KOPT-K1 (cell line): ENCODE measurements around the gene AIF1L.

Source experiments
- H3K27ac ChIP-seq: fragments of 200-600 bp; sonication (generic); 2 replicates; pipeline ENCODE4 v1.5.1; 2016; ENCODE audit warnings: antibody characterized with exemption, mild to moderate bottlenecking, low read depth, low read length; ENCODE audit not compliant: poor library complexity, severe bottlenecking
- H3K36me3 ChIP-seq: fragments of 200-600 bp; sonication (generic); 2 replicates; pipeline ENCODE4 v1.5.1; 2017; ENCODE audit warnings: antibody characterized with exemption, mild to moderate bottlenecking, low read length, moderate library complexity; ENCODE audit not compliant: insufficient read depth
- H3K9me3 ChIP-seq: fragments of 200-600 bp; sonication (generic); 2 replicates; pipeline ENCODE4 v1.5.1; 2017; ENCODE audit warnings: antibody characterized with exemption, low read length, mild to moderate bottlenecking; ENCODE audit not compliant: insufficient read depth, poor library complexity, severe bottlenecking

The AIF1L gene

GRCh38 chr9:131096269-131097125, at the start of gene AIF1L:
Gene AIF1L (plus strand): TSS chr9:131096531. CDS start chr9:131096630, 99 bp downstream.
- Histone ChIP-seq H3K36me3 (no peaks in the 10 kb centered on the region), H3K27ac (no peak within 1 kb of the TSS), H3K9me3 (no peaks in the 10 kb centered on the region)

- no peaks in the 10 kb centered on the region for H3K36me3 ChIP-seq
- no peak overlapping the region for H3K27ac ChIP-seq
- no peaks in the 10 kb centered on the region for H3K9me3 ChIP-seq
These were observed 49.6 kb upstream of the AIF1L start for GRCh38 chr9:131046581-131047202.

GRCh38 chr9:131048332-131048731, 48.0 kb upstream of the AIF1L start:
- H3K36me3 ChIP-seq: no peaks in the 10 kb centered on the region
- no peaks in the 10 kb centered on the region for H3K9me3 ChIP-seq
- H3K27ac ChIP-seq: no peak overlapping the region

GRCh38 chr9:131048820-131049219, 47.5 kb upstream of the AIF1L start:
- Histone ChIP-seq H3K36me3 (no peaks in the 10 kb centered on the region), H3K9me3 (no peaks in the 10 kb centered on the region), H3K27ac (no peak overlapping the region)

- Histone ChIP-seq H3K9me3 (no peaks in the 10 kb centered on the region), H3K36me3 (no peaks in the 10 kb centered on the region), H3K27ac (no peak overlapping the region)
These were observed 46.3 kb upstream of the AIF1L start for GRCh38 chr9:131049829-131050715.

GRCh38 chr9:131050831-131051230, 45.5 kb upstream of the AIF1L start:
- Histone ChIP-seq H3K36me3 (no peaks in the 10 kb centered on the region), H3K9me3 (no peaks in the 10 kb centered on the region), H3K27ac (no peak overlapping the region)

- Histone ChIP-seq H3K36me3 (no peaks in the 10 kb centered on the region), H3K9me3 (no peaks in the 10 kb centered on the region)
These were observed 44.5 kb upstream of the AIF1L start for GRCh38 chr9:131051592-131052517.

GRCh38 chr9:131053896-131054295, 42.4 kb upstream of the AIF1L start:
- Histone ChIP-seq H3K27ac (no peak overlapping the region), H3K9me3 (no peaks in the 10 kb centered on the region), H3K36me3 (no peaks in the 10 kb centered on the region)

More at GRCh38 chr9:131051592-131052517, 44.5 kb upstream of the AIF1L start:
- H3K27ac ChIP-seq: no peak overlapping the region

GRCh38 chr9:131056781-131057506, 39.4 kb upstream of the AIF1L start:
- Histone ChIP-seq H3K9me3 (no peaks in the 10 kb centered on the region), H3K27ac (no peak overlapping the region), H3K36me3 (no peaks in the 10 kb centered on the region)

GRCh38 chr9:131060900-131061630, 35.3 kb upstream of the AIF1L start:
- no peaks in the 10 kb centered on the region for H3K36me3 ChIP-seq
- no peaks in the 10 kb centered on the region for H3K9me3 ChIP-seq
- no peak overlapping the region for H3K27ac ChIP-seq

- Histone ChIP-seq H3K36me3 (no peaks in the 10 kb centered on the region), H3K27ac (no peak overlapping the region), H3K9me3 (no peaks in the 10 kb centered on the region)
These were observed 33.4 kb upstream of the AIF1L start for GRCh38 chr9:131062969-131063368.

GRCh38 chr9:131065599-131065998, 30.7 kb upstream of the AIF1L start:
- H3K36me3 ChIP-seq: no peaks in the 10 kb centered on the region
- H3K9me3 ChIP-seq: no peaks in the 10 kb centered on the region
- no peak overlapping the region for H3K27ac ChIP-seq

- no peaks in the 10 kb centered on the region for H3K36me3 ChIP-seq
These were observed 28.7 kb upstream of the AIF1L start for GRCh38 chr9:131067625-131068024.

More at GRCh38 chr9:131067625-131068024, 28.7 kb upstream of the AIF1L start:
- Histone ChIP-seq H3K9me3 (no peaks in the 10 kb centered on the region), H3K27ac (no peak overlapping the region)
